GM12878 (cell line): ENCODE results near the gene CAPN10.

Experiments used
- CBX3 ChIP-seq: fragments of 200-600 bp; sonication (generic); IDR thresholded peaks from 2 replicates; pipeline ENCODE4 v1.6.1; 2016; ENCODE audit warnings: low read depth, borderline replicate concordance
- CHD2 ChIP-seq: IDR thresholded peaks from 2 replicates; pipeline ENCODE4 v1.6.1; 2011; ENCODE audit warnings: low read depth, low read length, improper control_type of control experiment, borderline replicate concordance
- EP300 ChIP-seq, 2 experiments: fragments of 150-350 bp in 1 of 2; IDR thresholded peaks; 2 replicates each; pipeline ENCODE4 v1.6.1; 2011 to 2012; ENCODE audit warnings: low read depth in 2 of 2, low read length in 2 of 2, borderline replicate concordance in 1 of 2, improper control_type of control experiment in 1 of 2, inconsistent platforms in 1 of 2; ENCODE audit not compliant: control insufficient read depth in 1 of 2
- MEF2A ChIP-seq: IDR thresholded peaks from 2 replicates; pipeline ENCODE4 v1.6.1; 2011; ENCODE audit warnings: low read depth, mild to moderate bottlenecking, low read length, moderate library complexity; ENCODE audit not compliant: insufficient read depth
- POLR2AphosphoS2 ChIP-seq: IDR thresholded peaks from 2 replicates; pipeline ENCODE4 v1.6.1; 2011; ENCODE audit warnings: low read depth, mild to moderate bottlenecking, low read length, improper control_type of control experiment, moderate library complexity
- POLR2AphosphoS5 ChIP-seq: IDR thresholded peaks from 2 replicates; pipeline ENCODE4 v1.6.1; 2011; ENCODE audit warnings: mild to moderate bottlenecking, low read length, inconsistent platforms
- RAD51 ChIP-seq: fragments of 450-650 bp; IDR thresholded peaks from 2 replicates; pipeline ENCODE4 v1.6.1; 2016; ENCODE audit warnings: moderate library complexity, mild to moderate bottlenecking, inconsistent platforms
- SPI1 ChIP-seq: IDR thresholded peaks from 2 replicates; pipeline ENCODE4 v1.6.1; 2011; ENCODE audit warnings: low read depth, mild to moderate bottlenecking, low read length, moderate library complexity, borderline replicate concordance; ENCODE audit not compliant: insufficient read depth
- TAF1 ChIP-seq: IDR thresholded peaks from 2 replicates; pipeline ENCODE4 v1.6.1; 2011; ENCODE audit warnings: mild to moderate bottlenecking, low read depth, low read length, borderline replicate concordance
- ZBED1 ChIP-seq: IDR thresholded peaks from 2 replicates; pipeline ENCODE4 v1.6.1; 2016; ENCODE audit warnings: borderline replicate concordance
- ZNF24 ChIP-seq: fragments of 450-650 bp; IDR thresholded peaks from 2 replicates; pipeline ENCODE4 v1.6.1; 2017; ENCODE audit warnings: antibody characterized with exemption, mild to moderate bottlenecking
- TF ChIP-seq, protein P1 (sequence below), 3 experiments: IDR thresholded peaks in 2 of 3; conservative IDR thresholded peaks in 1 of 3; 2 replicates each; pipeline ENCODE4 v1.5.1; 2011; ENCODE audit warnings: low read depth in 3 of 3, low read length in 3 of 3, mild to moderate bottlenecking in 3 of 3, control low read depth in 2 of 3, moderate library complexity in 2 of 3, inconsistent platforms in 1 of 3, mixed read lengths in 1 of 3; ENCODE audit not compliant: control insufficient read depth in 2 of 3, insufficient read depth in 1 of 3; ENCODE audit errors: extremely low read depth in 1 of 3
- TF ChIP-seq, protein P2 (sequence below): IDR thresholded peaks from 2 replicates; pipeline ENCODE4 v1.6.1; 2012; ENCODE audit warnings: mild to moderate bottlenecking, low read depth, low read length

DNA sequence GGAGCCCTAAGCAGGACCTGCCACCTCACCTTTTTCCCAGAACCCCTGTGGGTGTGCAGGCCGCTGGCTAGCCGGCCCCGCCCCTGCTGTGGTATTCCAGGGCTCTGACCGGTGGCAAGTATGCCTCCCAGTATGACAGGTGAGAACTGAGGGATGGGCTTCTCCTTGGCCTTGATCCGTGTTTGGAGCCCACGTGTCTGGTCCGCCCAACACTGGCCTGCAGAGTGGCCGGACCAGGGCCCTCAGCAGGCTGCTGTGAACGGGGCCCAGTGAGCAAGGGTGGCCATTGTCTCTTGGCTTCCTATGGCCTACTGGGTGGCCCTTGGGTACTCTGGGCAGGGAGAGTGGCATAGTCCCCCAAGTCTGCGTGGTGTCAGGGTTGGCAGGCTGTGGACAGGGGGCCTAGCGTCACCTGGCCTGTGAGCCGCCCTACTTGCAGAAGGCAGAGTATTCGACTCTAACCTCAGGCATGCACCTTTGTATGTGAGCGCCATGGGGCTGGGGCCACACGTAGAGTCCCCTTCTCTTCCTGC is 16.5 kb upstream of the CAPN10 start:
- no peak for TF ChIP-seq CHD2
- TF ChIP-seq POLR2AphosphoS5: no peak
- TF ChIP-seq SPI1: no peak
- TF ChIP-seq EP300 (IDR thresholded peaks at IDR 0.05; ENCODE audit: borderline replicate concordance in 1 of 2, control insufficient read depth in 1 of 2, low read depth in 2 of 2, low read length in 2 of 2): no peak
- no peak for TF ChIP-seq MEF2A
- TF ChIP-seq, protein P1, sequence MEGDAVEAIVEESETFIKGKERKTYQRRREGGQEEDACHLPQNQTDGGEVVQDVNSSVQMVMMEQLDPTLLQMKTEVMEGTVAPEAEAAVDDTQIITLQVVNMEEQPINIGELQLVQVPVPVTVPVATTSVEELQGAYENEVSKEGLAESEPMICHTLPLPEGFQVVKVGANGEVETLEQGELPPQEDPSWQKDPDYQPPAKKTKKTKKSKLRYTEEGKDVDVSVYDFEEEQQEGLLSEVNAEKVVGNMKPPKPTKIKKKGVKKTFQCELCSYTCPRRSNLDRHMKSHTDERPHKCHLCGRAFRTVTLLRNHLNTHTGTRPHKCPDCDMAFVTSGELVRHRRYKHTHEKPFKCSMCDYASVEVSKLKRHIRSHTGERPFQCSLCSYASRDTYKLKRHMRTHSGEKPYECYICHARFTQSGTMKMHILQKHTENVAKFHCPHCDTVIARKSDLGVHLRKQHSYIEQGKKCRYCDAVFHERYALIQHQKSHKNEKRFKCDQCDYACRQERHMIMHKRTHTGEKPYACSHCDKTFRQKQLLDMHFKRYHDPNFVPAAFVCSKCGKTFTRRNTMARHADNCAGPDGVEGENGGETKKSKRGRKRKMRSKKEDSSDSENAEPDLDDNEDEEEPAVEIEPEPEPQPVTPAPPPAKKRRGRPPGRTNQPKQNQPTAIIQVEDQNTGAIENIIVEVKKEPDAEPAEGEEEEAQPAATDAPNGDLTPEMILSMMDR (IDR thresholded peaks at IDR 0.05 in 2 of 3, conservative IDR thresholded peaks at IDR 0.05 in 1 of 3; ENCODE audit: control insufficient read depth in 2 of 3, extremely low read depth in 1 of 3, insufficient read depth in 1 of 3, low read depth in 3 of 3, low read length in 3 of 3): no peak
- no peak for TF ChIP-seq POLR2AphosphoS2
- TF ChIP-seq CBX3: no peak
- TF ChIP-seq TAF1: no peak
- TF ChIP-seq, protein P2, sequence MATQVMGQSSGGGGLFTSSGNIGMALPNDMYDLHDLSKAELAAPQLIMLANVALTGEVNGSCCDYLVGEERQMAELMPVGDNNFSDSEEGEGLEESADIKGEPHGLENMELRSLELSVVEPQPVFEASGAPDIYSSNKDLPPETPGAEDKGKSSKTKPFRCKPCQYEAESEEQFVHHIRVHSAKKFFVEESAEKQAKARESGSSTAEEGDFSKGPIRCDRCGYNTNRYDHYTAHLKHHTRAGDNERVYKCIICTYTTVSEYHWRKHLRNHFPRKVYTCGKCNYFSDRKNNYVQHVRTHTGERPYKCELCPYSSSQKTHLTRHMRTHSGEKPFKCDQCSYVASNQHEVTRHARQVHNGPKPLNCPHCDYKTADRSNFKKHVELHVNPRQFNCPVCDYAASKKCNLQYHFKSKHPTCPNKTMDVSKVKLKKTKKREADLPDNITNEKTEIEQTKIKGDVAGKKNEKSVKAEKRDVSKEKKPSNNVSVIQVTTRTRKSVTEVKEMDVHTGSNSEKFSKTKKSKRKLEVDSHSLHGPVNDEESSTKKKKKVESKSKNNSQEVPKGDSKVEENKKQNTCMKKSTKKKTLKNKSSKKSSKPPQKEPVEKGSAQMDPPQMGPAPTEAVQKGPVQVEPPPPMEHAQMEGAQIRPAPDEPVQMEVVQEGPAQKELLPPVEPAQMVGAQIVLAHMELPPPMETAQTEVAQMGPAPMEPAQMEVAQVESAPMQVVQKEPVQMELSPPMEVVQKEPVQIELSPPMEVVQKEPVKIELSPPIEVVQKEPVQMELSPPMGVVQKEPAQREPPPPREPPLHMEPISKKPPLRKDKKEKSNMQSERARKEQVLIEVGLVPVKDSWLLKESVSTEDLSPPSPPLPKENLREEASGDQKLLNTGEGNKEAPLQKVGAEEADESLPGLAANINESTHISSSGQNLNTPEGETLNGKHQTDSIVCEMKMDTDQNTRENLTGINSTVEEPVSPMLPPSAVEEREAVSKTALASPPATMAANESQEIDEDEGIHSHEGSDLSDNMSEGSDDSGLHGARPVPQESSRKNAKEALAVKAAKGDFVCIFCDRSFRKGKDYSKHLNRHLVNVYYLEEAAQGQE: no peak
- TF ChIP-seq RAD51: no peak
- TF ChIP-seq ZNF24: no peak
- TF ChIP-seq ZBED1: no peak
